DOHH2 (cell line): Measurements from ENCODE around the gene HSPB9.

Experiments used
- EZH2phosphoT487 ChIP-seq: fragments of 200-600 bp; sonication (generic); IDR thresholded peaks from 2 replicates; pipeline ENCODE4 v1.6.1; 2017; ENCODE audit warnings: borderline replicate concordance, mild to moderate bottlenecking, antibody characterized with exemption, low read length, moderate library complexity, mixed read lengths
- TF ChIP-seq, protein P1 (sequence below): fragments of 200-600 bp; sonication (generic); IDR thresholded peaks from one replicate; pipeline ENCODE4 v1.5.1; 2014; ENCODE audit warnings: antibody characterized with exemption, mild to moderate bottlenecking, low read depth, low read length; ENCODE audit not compliant: poor library complexity, severe bottlenecking

DNA sequence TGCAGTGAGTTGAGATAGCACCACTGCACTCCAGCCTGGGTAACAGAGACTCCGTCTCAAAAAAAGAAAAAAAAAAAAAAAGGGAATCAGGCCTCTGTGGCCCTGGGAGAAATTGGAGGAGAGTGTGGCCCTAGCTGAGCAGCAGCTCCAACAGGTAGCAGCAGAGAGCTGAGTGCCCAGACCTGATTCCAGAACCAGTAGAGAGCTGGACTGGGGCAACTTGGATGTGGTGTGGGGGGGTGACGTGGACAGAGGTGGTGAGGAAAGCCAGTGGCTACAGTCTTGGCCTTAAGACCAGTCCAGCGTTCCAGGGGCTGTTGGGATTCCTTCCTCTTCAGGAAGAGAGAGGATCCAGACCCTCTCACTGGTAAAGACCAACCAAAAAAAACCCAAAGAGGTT, 1.7 kb downstream of the HSPB9 start:
- TF ChIP-seq, protein P1, sequence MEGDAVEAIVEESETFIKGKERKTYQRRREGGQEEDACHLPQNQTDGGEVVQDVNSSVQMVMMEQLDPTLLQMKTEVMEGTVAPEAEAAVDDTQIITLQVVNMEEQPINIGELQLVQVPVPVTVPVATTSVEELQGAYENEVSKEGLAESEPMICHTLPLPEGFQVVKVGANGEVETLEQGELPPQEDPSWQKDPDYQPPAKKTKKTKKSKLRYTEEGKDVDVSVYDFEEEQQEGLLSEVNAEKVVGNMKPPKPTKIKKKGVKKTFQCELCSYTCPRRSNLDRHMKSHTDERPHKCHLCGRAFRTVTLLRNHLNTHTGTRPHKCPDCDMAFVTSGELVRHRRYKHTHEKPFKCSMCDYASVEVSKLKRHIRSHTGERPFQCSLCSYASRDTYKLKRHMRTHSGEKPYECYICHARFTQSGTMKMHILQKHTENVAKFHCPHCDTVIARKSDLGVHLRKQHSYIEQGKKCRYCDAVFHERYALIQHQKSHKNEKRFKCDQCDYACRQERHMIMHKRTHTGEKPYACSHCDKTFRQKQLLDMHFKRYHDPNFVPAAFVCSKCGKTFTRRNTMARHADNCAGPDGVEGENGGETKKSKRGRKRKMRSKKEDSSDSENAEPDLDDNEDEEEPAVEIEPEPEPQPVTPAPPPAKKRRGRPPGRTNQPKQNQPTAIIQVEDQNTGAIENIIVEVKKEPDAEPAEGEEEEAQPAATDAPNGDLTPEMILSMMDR, result no peak
- no peak for TF ChIP-seq EZH2phosphoT487
